GM23248 (cell line): ENCODE results near the gene ADGRL3.

Experiments used
- EZH2 ChIP-seq: fragments of 200-600 bp; sonication (generic); IDR thresholded peaks from 2 replicates; pipeline ENCODE4 v1.6.1; 2018; ENCODE audit warnings: antibody characterized with exemption, mild to moderate bottlenecking; ENCODE audit not compliant: insufficient read depth, poor library complexity, severe bottlenecking
- EZH2phosphoT487 ChIP-seq: fragments of 200-600 bp; sonication (generic); IDR thresholded peaks from 2 replicates; pipeline ENCODE4 v1.6.1; 2018; ENCODE audit warnings: antibody characterized with exemption, moderate library complexity, mild to moderate bottlenecking, low read depth; ENCODE audit not compliant: insufficient read depth

DNA sequence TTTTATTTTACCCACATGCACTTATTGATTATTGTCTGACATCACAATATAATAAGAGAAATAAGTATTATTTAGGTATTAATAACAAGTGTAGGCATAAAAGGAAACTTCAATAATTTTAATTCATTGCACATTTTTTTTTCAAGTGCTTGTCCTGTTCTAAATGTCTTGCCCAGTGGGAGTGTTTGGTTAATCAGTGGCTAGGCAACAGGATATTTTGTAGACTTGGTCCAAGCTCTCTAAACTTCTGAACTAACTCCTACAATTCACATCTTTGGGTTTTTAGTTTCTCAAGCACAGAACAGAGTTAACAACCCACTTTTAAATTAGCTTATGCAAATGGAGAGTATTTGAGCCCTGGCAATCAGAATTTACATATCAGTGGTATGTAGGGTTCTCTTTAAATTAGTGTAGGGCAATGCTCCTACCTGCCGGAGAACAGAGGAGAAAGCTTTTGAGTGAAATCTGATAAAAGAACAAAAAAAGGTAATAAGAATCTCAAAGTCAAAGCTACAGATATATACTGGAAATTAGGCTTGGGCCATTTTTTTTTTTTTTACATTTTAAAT, 353.5 kb downstream of the ADGRL3 start:
- TF ChIP-seq EZH2phosphoT487 (no peak), EZH2 (no peak)
